ENCODE results near the gene FMN1. TPM values are rescaled to one million over a fixed set of nuclear protein-coding genes. Genes with fewer than 3 reads are reported as not detected.

Gene FMN1
- total RNA-seq, 1 donor from 2014 or later, result 37.1 TPM

- DNase-seq (ENCODE audit: low spot score), result no peak
These were observed 454.9 kb downstream of the FMN1 start for GRCh38 chr15:32739522-32740063.

DNA sequence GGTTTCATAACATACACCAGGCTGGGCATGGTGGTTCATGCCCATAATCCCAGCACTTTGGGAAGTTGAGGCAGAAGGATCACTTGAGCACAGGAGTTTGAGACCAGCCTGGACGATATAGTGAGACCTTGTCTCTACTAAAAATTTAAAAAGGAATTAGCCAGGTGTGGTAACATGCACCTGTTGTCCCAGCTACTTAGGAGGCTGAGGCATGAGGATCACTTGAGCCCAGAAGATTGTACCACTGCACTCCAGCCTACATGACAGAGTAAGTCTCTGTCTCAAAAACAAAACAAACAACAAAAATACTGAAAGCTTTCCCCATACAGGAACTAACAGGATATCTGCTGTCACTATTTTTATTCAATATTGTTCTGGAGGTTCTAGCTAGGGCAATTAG is 455.8 kb downstream of the FMN1 start:
- no peak for DNase-seq (ENCODE audit: low spot score)

- no peak for DNase-seq (ENCODE audit: low spot score)
These were observed 457.2 kb downstream of the FMN1 start for GRCh38 chr15:32737304-32737703.

- no peak for DNase-seq (ENCODE audit: low spot score)
These were observed 457.8 kb downstream of the FMN1 start for GRCh38 chr15:32736701-32737061.

- no peak for DNase-seq (ENCODE audit: low spot score)
These were observed 458.4 kb downstream of the FMN1 start for GRCh38 chr15:32735989-32736700.

GRCh38 chr15:32733281-32733680 is 461.2 kb downstream of the FMN1 start:
- DNase-seq (ENCODE audit: low spot score), result no peak

DNA sequence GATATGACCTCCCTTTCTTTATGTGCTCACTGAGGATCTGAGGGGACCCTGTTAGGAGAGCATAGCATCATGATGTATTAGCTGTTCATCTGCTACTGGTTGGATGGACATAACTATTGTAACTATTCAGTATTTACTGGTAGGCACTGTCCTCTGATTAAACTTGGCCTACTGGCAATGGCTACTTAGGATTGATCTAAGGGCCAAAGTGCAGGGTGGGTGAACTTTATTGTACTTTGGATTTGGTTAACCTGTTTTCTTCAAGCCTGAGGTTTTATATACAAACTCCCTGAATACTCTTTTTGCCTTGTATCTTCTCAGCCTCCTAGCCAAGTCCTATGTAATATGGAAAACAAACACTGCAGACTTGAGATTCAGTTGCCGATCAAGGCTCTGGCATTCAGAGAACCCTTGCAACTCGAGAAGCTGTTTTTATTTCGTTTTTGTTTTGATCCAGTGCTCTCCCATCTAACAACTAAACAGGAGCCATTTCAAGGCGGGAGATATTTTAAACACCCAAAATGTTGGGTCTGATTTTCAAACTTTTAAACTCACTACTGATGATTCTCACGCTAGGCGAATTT is 461.8 kb downstream of the FMN1 start:
- no peak for DNase-seq (ENCODE audit: low spot score)

GRCh38 chr15:32730677-32731654 is 463.5 kb downstream of the FMN1 start:
- DNase-seq (ENCODE audit: low spot score), result no peak

DNA sequence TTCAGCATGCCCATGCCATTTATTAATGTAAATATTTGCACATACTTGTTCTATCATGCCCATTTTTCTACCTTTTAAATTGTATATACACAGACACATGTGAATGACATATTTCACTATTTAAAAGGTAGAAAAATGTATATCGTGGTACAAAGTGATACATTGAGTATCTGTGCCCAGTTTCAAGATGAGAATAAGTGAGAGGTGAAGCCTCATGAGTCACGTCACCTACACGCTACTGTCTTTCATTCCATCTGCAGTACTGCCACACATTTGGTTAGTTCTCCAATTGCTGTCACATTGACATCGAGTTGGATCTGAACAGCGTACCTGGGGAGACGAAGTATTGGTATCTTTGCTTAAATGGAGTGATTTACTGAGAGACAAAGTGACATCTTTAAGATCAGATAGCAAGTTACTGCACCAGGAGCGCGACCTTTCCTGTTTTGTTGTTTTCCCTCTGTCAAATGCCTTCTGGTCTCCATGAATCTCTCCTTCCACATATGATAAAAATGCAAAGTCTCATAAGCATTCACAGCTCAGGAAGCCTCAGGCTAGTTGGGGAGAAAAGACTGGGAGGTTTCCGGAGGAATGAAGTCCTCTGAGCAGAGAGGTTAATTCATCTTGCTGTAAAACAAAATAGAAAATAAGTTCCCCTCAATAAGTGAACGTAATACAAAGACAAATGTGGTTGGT is 464.7 kb downstream of the FMN1 start:
- DNase-seq (ENCODE audit: low spot score), result no peak

GRCh38 chr15:32723171-32723948 is 471.2 kb downstream of the FMN1 start:
- no peak for DNase-seq (ENCODE audit: low spot score)

DNA sequence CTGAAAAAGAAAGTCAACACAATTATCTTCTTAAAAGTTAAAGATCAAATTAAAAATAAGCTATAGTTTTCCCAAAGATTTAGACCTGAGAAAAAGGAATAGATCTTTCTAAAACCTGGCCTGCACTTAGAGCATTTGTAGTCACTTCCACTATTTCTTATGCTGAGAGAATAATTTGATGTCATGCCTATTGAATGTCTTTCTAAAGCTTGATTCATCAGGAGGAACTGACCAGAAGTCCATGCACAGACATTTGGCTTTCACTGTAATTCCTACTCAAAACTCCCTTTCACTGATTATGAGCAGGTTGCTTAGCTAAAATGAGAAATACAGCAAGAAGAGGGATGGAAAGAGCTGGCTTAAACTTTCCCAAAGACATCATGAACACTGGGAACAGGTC is 472.4 kb downstream of the FMN1 start:
- DNase-seq (ENCODE audit: low spot score), result no peak

DNA sequence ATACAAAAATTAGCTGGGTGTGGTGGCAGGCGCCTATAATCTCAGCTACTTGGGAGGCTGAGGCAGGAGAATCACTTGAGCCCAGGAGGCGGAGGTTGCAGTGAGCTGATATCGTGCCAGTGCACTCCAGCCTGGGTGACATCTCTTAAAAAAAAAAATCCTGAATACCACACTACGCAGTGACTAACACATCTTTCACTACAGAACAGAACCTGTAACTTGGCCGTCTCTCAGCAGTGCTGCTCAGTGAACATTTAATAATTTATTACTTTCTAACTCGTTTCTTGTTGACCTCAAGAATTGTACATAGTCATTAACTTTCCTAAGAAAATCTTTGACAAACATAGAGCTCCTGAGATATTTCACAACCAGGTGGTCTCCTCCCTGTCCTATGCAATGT is 472.9 kb downstream of the FMN1 start:
- no peak for DNase-seq (ENCODE audit: low spot score)

DNA sequence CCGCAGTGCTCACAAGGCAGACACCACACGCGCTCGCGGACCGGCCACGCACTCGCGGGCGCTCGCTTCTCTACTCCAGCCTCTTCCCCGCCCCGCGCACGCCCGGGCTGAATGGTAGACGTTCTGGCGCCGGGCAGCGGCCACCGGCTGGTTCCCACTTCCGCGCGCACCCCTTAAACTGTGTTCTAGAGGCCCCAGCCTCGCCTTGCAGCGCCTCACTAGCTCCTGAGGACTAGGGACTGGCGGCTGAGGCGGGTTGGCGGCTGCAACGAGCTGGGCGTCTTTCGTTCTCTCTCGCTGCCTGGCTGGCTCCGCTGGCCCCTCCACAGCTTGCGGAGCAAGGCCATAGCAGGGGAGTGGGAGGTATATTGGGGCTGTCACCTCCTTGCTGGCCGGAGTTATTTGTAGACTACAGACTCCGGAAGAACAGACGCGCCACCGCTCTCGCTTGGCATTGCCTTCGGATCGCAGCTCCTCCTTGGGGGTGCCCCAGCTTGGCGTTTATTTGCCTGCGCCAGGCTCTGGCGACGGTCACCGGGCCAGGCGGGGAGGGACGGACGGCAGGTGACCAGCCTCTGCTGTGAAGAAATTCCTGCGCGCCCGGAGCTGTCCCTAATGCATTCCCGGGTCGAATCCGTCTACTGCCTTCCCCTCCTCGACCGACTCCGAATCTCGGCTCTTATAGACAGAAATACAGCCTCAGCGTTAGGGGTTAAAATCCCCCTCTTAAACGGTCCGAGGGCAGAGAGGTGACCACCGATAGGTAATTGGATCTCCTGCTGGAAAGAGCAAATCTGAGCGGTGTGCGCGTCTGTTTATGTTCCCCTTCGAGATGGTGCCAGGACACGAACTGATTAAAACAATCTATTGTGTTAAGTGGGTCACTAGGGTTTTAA is 475.4 kb downstream of the FMN1 start:
- no peak for DNase-seq (ENCODE audit: low spot score)

DNA sequence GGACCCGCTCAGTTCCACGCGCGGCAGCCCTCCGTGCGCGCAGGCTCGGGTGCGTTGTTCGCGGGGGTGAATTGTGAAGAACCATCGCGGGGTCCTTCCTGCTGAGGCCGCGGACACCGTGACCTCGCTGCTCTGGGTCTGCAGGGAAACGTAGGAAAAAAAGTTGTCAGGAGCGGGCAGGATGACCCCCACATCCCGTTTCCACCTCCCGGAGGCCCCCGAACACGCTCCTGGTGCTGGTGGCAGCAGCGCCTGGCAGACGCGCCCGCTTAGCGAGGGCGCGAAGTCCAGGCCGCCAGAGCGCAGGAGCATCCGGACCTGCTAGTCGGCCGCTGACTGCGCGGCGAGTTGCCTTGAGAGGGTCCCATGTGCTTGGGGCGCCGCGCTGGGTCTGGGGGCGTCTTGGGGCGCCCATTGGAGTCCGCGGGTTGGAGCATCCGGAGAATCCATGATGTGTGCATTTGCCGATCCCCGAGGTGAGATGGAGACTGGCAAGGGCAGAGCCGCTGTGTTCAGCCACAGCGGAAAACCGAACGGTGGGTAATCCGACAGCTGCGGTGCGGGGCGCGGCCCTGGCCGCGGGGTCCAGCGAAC is 476.2 kb downstream of the FMN1 start:
- DNase-seq (ENCODE audit: low spot score), result no peak

- DNase-seq (ENCODE audit: low spot score), result no peak
These were observed 476.9 kb downstream of the FMN1 start, which contains the start of gene GREM1 for GRCh38 chr15:32717426-32718226. Gene GREM1 (plus strand): TSS chr15:32718004. CDS start chr15:32730691, 12,687 bp downstream.

GRCh38 chr15:32716915-32717425 is 477.5 kb downstream of the FMN1 start:
- no peak for DNase-seq (ENCODE audit: low spot score)

DNA sequence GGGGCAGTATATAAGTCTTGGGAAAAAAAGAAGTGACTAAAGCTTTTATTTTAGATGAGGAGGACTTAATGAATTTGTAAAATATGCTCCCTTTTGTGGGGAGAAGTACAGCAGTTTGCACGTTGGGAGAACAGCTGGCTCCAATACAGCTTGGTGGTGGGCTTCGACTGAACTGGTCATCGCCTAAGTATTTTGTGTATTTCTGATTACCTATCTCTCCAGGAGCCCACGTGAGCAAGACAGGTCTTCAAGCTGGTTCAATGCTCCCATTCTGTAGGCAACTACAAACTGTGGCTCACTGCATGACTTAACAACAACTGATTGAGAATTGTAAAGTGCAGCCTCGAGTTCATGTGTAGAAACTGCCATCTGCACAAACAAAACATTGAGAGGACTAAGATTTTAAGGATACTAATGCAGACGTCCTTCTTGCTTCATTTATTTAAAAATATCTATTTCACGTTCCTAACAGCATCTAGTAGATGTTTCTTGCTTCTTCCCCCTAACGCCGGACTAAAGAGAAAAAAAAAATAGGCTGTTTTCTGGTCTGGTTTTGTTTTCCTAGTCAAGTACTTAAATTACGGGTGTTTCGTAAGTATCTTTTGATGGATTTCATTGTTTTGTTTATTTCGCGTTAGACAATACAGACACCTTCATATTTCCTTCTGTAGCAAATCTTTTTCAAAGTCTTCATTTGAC is 478.1 kb downstream of the FMN1 start:
- no peak for DNase-seq (ENCODE audit: low spot score)
